H1 (cell line): ENCODE measurements around the gene FMNL2. TPM values are rescaled to one million over a fixed set of nuclear protein-coding genes. Genes with fewer than 3 reads are reported as not detected.

ENCODE experiments used
- BACH1 ChIP-seq: IDR thresholded peaks from 2 replicates; pipeline ENCODE4 v1.6.1; 2012; ENCODE audit warnings: low read length, improper control_type of control experiment
- CBX8 ChIP-seq: fragments of 300-800, 300-1000 bp; sonication (generic); IDR thresholded peaks from 2 replicates; pipeline ENCODE4 v1.7.1; 2016; ENCODE audit warnings: low read depth, low read length, borderline replicate concordance
- CHD7 ChIP-seq: fragments of 300-600 bp; sonication (generic); IDR thresholded peaks from 2 replicates; pipeline ENCODE4 v1.7.1; 2012; ENCODE audit warnings: low read length, moderate library complexity, mild to moderate bottlenecking, inconsistent platforms; ENCODE audit not compliant: insufficient replicate concordance
- RXRA ChIP-seq: IDR thresholded peaks from 2 replicates; pipeline ENCODE4 v1.6.1; 2011; ENCODE audit warnings: low read depth, mild to moderate bottlenecking, low read length, moderate library complexity; ENCODE audit not compliant: insufficient read depth
- polyA plus RNA-seq, 7 experiments: library from polyadenylated mRNA; depleted of rRNA in 3 of 7; stranded (reverse) in 5 of 7; unstranded in 2 of 7; fragments of >200 nt in 5 of 7; fragments of 200-250 nt in 2 of 7; gene quantifications; 1 replicate in 5 of 7; 2 replicates in 1 of 7; 4 replicates in 1 of 7; pipeline versions ENCODE4 v1.2.1 to v1.2.3, GENCODE V29; 2011 to 2013; ENCODE audit warnings: missing spikeins in 2 of 7, mixed read lengths in 2 of 7
- total RNA-seq: library from RNA; stranded (reverse); fragmentation: NEBNext Ultra II Directional; extraction: Animal tissue kit (Norgen Biotek cat#: 25700); gene quantifications from 2 replicates; pipeline ENCODE4 v1.2.1, GENCODE V29; 2021

The FMNL2 gene
- total and polyA plus RNA-seq, 2 of the 8 experiments (the other 6 are each of a cell fraction or from before 2014, with no cell fraction given), result 15.5 to 45.1 TPM

GRCh38 chr2:152396763-152397162 lies 61.8 kb downstream of the FMNL2 start (continued):
- TF ChIP-seq CHD7, result no peak
- no peak for TF ChIP-seq RXRA
- no peak for TF ChIP-seq CBX8
- TF ChIP-seq BACH1, result no peak
